Keratinocyte (primary cell): ENCODE results near the gene RBBP4.

Experiments
- CTCF ChIP-seq, 3 experiments: IDR thresholded peaks in 1 of 3; conservative IDR thresholded peaks in 1 of 3; optimal IDR thresholded peaks in 1 of 3; 2 replicates in 2 of 3; 3 replicates in 1 of 3; pipeline versions ENCODE3 to v1.5.1; 2011; ENCODE audit warnings: low read length in 3 of 3, mild to moderate bottlenecking in 3 of 3, moderate library complexity in 2 of 3, control low read depth in 1 of 3, inconsistent platforms in 1 of 3; ENCODE audit not compliant: insufficient read depth in 2 of 3; ENCODE audit errors: extremely low read depth in 1 of 3
- EZH2 ChIP-seq: IDR thresholded peaks from one replicate; pipeline ENCODE4 v1.6.1; 2012; ENCODE audit warnings: inconsistent platforms, mild to moderate bottlenecking, low read length, moderate library complexity

GRCh38 chr1:32727876-32728275 lies 76.9 kb downstream of the RBBP4 start:
- no peak for TF ChIP-seq CTCF (optimal IDR thresholded peaks at IDR 0.05 in 1 of 3, IDR thresholded peaks at IDR 0.05 in 1 of 3, conservative IDR thresholded peaks at IDR 0.05 in 1 of 3; ENCODE audit: extremely low read depth in 1 of 3, insufficient read depth in 2 of 3, low read length in 3 of 3)
- no peak for TF ChIP-seq EZH2
